HCEC 1CT (cell line): ENCODE data around the gene LDLRAD4.
"Not testable (repeated sequence)": the region's sequence is repeated elsewhere in the genome, so short reads cannot be mapped to it uniquely, and the experiment has no call there.

ENCODE experiments used
- DNase-seq: peaks from one replicate; pipeline ENCODE4 v3.0.0-alpha.2; 2017

Gene LDLRAD4

DNA sequence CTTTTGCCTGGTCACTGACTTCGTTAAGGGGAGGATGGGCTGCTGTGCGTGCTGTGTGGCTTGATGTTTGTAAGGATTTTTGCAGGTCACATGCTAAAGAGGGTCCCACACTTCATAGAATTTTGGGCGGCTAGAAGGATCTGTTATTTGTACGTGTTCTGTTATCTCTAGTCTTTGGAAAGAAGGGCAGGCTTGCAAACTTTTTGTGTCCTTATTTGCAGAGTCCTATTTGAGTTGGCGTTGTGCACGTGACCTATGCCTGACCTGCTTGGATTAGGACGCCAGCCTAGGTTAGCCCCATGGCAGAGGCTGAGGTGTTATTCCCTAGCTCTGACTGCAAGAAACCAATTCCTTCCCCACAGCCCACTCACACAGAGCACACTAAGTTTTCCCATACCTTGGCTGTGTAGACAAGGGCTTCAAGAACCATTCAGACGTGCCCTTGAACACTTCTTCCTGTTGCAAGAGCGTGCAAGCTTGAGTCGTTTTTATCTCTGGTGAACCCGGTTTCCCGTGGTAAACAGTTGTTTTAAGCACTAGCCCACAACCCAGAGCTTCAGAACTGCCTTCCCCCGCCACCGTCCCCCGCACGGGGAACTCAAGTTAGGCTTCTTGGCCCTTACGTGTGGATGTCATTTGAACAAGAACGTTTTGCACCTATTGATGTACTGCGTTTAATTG lies 94.6 kb downstream of the LDLRAD4 start:
- no peak for DNase-seq

DNA sequence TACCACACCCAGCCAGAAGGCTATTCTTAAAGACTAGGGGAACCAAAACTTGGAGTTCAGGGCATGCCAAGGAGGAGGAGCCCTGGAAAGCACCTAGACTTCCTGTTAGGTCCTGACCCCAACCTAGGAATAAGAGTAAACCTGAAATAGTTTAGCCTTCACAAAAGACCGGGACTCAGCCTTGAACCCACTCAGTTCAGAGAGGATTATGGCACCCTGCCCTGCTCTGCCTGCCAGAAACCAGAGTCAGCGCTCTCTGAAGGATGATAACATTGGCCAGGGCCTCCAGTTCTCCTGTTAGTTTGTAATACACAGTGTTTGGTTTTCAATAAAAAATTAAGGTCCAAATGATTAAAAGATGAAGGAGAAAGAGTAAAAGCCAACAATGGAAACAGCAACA lies 96.4 kb downstream of the LDLRAD4 start:
- no peak for DNase-seq

DNA sequence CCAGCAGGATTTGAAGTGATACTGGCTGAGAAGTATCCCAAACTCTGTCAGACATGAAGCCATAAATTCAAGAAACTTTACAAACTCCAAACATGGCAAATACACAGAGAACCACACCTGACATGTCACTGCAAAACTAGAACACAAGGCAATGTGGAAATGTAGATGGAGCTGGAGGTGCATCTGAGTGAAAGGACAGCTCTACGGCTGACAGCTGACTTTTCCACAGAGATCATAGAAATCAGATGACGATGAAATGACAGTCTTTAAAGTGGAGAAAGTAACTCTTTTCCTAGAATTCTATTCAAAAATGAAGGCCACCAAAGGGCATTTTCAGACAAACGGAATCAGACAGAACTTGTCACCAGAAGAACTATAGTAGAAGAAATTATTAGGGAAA lies 97.5 kb downstream of the LDLRAD4 start:
- no peak for DNase-seq

DNA sequence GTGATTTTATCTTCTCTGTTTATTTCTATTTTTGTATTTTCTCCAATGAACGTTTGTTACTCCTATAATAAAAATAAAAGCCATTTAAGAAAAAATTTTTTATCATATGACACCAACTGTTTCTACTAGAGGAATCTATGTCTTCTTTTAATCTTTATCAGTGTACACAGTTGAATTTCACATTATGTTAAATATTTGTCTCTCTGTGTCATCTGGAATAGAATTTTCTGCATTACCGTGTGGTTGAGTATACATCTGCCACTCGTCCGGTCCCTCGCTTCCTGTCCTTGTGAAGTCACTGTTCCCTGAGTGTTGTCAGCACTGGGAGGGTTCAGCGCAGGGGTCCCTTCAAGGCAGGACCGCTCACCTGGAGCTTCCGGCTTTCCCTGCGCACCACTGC lies 99.2 kb downstream of the LDLRAD4 start:
- no peak for DNase-seq

DNA sequence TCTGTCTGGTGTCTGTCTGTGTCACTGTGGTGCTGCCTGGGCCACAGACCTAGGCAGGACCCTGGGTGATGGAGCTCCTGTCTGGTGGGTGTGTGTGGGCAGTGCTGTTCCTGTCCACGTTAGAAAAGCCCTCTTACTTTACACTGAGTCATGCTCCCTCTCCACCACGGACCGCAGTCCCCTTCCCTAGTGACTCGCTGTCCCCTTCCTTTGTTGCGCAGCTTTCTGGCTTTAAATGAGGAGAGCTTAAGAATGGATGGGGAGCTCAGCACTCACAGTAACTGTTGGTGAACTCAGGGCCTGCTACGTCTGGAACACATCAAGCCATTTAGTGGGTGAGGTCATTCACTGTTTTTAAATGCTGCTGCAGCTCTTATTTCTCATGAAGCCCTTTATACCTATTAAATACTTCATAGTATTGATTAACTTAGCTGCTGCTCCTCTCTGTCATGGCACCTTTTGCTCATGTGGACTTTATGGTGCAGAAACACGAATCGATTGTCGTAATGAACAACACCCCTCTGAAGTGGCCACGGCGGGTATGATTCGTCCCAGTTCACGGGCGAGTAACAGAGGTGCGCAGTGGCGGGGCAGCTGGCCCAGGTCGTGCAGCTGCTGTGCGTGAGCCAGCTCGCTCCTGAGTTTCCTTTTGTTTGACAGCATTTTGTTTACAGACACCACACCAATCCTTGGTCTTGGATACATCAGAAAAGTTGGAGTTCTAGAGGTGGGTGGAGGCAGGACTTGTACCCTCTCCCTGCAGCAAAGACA lies 100.4 kb downstream of the LDLRAD4 start:
- DNase-seq = no peak

DNA sequence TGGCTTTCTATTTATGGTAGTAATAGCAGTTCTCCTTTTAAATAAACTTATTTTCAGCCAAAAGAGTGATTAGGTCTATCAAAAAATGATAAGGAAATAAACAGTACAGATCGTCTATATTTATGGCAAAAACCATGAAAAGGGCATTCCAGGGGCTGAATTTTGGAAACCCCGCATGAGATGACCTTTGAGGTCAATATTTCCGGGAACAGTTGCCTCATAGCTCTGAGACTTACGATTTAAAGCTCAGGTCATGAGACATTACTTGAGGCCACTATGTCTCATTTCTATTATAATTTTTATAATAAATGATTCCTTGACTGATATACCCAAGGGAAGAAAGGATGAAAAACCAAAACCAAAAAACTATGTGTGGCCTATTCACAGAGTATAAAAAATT lies 101.1 kb downstream of the LDLRAD4 start:
- no peak for DNase-seq

DNA sequence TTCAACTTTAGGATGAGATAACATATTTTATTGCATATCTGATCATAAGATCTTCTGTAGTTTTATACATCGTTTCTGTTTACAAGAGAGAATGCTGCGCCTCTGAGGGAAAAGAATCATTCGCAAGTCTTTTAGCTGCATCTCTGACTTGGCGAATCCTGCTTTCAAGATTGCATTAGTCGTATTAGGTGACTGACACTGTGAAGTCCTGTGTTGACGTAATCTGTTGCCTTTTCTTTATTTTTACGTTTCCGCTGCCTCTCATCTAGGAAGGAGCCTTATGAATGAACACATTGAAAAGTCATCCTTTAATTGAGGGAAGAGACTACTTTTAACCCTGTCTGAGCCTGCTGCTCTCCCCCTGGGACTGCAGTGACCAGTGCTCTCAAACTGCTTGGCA lies 101.5 kb downstream of the LDLRAD4 start:
- DNase-seq = no peak

DNA sequence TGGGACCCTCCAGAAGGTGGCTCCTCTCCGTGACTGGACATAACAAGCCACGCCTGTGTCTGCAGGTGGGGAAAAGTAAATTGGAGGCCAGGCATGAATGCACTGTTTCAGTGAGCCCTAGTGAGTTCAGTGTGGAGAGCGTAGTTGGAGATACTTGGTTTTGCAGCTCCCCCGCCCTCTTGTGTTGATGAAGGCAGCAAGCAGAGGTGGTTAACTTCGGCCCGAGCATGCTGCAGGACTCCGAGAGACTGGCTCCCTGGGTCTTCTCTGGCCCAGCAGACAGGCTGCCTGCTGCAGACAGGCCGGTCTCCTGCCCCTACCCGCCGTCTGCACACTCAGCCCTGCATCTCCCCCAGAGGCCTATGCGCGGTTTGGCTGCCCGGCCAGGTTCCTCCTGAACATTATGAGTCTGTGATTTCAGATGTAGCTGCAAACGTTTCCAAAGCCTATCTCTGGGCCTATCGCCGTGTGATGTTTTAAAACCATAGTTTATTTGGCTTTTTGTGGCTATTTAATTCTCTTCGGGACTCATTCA lies 102.4 kb downstream of the LDLRAD4 start:
- DNase-seq = no peak

DNA sequence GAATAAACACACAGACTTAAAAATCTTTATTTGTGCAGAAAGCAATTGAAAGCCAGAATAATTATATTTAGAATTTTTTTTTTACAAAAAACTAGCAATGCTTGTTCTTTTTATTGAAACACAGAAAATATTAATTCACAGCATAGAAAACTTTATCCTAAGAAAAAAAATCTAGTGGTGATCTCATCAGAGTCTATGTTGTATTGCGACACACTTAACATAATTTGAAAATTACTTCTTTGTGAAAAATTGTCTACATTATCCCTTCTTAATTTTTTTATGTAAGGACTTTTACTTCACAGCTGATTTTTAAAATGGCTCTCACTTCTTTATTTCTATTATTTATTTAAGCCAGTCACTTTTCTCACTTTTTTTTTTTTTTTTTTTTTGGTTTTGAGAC lies 103.4 kb downstream of the LDLRAD4 start:
- no peak for DNase-seq

DNA sequence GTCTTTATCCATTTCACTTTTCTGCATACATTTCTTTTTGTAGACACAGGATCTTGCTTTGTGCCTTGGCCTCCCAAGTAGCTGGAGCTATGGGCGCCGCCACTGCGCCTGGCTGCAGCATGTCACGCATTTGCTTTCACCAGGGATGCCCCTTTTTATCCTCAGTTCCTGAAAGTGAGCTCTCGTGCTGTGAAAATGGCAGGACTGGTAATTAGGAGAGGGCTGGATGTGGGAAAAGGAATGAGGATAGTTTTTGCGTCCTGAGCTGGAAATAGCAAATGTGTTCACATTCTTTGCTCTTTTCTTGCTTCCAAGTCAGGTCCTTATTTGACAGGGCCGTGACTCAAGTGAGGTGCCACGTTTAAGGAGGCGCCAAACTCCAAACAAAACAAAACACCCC lies 104.6 kb downstream of the LDLRAD4 start:
- no peak for DNase-seq

DNA sequence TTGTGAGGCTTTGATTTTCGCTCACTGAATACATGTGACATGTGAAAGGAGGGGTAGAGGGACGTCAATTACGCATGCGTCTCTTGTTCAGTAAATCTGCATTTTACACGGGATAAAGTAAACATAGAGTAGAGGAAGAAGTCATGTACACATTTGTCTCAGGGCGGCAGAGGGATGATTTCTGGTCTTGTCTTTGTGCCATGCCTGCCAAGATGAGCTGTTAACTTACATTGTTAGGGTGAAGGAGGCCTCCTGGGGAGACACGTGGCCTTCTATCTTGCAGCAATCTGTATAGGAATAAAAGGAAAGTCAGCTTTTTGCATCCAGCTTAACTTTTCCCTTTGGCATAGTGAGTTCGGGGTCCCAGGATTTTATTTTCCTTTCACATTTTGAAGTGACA lies 106.3 kb downstream of the LDLRAD4 start:
- DNase-seq = no peak

DNA sequence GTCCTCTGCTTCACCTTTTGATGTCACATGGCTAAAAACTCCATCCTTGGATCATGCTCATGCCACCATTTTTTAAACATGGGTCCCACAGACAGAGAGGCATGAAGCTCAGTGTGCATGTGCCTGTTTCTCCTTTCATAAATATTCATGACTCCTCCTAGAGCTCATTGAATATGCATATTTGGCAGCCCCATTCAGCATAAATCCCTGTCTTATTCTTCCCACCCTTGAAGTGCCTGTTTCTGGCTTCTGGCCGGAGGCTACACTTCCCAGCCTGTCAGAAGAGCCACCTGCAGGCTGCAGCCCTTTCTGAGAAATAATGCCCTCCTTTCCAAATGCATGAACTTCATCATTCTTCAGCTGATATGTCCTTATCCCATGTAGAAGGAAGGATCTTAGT lies 109.7 kb downstream of the LDLRAD4 start:
- no peak for DNase-seq

DNA sequence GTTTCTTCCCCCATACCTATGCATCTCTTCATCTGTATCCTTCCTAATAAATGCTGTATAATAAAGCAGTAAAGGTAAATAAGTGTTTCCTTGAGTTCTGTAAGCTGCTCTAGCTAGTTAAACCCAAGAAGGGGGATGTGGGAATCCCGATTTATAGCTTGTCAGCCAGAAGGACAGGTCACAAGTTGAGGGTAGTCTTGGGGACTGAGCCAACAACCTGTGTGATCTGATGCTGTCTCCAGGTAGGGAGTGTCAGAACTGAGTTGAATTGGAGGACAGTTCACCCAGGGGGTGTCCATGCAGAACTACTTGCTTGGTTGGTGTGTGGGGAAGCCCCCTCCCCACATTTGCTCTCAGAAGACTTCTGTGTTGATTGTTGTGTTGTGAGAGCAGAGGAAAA lies 112.4 kb downstream of the LDLRAD4 start:
- no peak for DNase-seq

DNA sequence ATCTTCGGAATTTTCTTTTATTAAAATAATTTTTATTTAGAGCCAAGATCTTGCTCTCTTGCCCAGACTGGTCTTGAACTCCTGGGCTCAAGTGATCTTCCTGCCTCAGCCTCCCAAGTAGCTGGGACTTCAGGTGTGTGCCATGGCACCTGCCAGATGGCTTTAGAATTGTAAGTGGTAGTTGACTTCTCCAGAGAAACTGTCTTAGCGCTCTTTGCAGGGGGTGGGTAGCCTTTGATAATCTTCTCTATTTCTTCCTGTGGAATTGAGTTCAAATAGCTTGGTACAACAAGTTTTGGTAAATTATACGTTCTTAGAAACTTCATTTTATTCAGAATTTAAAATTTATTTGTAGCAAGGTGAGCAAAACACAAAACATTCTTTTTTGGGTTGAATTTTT lies 113.3 kb downstream of the LDLRAD4 start:
- no peak for DNase-seq

DNA sequence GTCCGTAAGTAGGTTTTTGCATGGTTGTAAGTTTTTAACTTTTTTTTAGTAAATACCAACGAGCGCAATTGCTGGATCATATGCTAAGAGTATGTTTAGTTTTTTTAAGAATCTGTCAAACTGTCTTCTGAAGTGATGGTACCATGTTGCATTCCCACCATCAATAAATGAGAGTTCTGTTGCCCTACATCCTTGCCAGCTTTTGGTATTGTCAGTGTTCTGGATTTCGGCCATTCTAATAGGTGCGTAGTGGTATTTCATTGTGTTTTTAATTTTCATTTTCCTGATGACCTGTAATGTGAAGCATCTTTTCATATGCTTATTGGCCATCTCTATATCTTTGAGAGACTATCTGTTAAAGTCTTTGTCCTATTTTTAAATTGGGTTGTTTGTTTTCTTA lies 114.3 kb downstream of the LDLRAD4 start:
- DNase-seq = no peak

DNA sequence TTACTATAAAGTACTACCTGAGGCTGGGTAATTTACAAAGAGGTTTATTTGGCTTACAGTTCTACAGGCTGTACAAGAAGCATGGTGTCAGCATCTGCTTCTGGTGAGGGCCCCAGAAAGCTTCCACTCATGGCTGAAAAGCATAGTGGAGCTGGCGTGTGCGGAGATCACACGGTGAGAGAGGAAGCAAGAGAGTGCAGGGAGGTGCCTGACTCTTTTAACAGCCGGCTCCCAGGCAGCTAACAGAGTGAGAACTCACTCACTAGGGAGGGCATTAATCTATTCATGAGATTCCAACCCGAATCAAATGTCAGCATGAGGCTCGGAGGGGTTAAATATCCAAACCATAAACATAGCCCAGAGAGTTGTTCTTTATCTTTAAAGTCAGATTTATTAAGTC lies 117.3 kb downstream of the LDLRAD4 start:
- DNase-seq = no peak

DNA sequence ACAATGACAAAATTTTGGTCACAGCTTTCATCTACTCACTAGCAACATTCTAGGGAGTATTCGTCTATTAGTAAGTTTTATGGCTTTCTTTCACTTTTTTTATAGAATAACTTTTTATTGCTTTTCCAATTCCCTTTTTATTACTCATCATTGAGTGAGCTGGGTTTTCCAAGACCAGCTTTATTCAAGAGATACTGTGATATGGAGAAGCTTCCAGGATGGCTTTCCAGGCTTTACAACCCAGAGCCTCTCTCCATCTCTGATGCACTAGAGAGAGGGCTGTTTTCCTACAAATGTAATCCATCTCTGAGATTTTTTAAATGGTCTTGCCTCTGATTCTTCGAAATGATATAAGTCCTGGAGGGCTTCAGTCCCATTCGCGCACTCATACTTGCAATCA lies 118.3 kb downstream of the LDLRAD4 start:
- DNase-seq = no peak

DNA sequence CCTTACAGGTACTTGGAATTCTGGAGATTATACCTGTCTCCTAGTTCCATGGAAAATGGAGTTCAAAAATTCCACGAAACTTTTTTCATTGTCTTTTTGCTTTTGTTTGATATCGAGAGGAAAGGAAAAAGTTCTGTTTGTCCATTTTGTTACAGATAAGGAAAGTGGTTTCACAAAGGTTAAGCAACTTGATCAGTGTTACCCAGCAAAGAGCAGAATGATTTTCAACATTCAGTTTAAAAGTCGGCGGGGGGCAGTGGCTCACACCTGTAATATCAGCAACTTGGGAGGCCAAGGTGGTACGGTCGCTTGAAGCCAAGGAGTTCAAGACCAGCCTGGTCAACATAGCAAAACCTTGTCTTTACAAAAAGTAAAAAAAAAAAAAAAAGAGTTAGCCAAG lies 118.8 kb downstream of the LDLRAD4 start:
- DNase-seq = no peak

DNA sequence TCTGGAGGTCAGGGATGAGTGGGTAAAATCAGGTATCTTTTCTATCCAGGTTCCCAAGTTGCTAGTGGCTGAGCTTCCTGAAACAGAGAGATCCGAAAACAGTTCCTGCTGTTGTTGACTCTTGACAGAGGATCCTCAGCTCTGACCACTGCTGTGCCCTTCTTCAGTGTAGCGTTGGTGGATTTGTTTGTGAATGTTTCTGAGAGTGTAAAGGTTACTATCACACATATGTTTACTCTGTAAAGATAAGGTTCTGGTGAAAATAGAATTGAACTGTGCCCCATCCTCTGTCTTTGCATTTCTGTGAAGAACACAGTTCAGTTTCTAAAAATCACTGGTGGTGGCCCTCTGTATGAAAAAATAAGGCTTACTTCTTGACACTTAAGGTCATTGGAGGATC lies 119.8 kb downstream of the LDLRAD4 start:
- no peak for DNase-seq

DNA sequence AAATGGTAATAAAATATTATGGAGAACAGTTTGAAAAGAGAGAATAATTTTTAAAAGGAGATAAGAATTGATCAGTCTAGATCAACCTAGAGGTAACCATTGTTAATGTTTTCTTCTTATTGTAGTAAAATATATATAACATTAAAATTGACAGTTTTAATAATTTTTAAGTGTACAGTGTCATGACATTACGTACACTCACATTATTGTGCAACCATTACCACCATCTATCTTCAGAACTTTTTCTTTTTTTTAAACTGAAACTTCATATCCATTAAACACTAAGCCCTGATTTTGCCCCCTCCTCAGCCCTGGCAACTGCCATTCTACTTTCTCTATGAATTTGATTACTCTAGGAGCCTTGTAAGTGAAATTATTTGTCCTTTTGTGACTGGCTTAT lies 121.1 kb downstream of the LDLRAD4 start:
- DNase-seq = no peak

DNA sequence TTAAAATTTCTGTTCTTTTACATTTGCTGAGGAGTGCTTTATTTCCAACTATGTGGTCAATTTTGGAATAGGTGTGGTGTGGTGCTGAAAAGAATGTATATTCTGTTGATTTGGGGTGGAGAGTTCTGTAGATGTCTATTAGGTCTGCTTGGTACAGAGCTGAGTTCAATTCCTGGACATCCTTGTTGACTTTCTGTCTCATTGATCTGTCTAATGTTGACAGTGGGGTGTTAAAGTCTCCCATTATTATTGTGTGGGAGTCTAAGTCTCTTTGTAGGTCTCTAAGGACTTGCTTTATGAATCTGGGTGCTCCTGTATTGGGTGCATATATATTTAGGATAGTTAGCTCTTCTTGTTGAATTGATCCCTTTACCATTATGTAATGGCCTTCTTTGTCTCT lies 127.9 kb downstream of the LDLRAD4 start:
- not testable (repeated sequence) for DNase-seq

DNA sequence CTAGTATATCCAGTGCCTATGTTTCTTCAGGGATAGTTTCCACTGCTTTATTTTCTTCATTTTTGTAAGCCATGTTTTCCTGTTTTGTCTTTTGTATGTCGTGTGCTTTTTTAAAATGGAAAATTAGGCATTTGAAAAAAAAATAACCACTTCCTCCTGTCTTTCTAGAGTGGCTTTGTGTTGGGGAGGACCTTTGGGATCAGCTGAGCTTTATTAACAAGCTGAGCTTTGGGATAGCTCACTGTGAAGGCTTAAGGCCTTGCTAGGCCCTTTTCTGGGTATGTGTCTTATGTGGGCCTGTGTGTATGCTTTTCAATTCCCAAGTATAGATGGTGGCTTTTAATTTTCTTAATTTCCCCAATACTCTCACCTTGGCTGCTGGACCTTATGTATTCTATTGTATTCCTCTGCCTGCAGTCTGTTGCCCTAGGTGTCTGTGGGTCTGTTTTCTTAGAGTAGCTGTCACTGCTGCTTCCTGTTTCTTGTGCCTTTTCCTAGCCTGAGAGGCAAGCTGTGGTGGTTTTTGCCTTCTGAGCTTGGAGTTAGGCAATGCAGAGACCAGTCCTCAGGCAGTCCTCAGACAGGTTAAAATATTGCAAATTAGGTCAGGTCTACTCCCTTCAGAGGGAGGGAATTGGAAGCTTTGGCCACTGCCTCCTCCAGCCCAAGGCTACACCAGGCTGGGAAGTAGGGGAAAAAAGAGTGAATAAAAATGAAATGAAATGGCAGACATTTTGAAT lies 134.7 kb downstream of the LDLRAD4 start:
- DNase-seq = no peak

DNA sequence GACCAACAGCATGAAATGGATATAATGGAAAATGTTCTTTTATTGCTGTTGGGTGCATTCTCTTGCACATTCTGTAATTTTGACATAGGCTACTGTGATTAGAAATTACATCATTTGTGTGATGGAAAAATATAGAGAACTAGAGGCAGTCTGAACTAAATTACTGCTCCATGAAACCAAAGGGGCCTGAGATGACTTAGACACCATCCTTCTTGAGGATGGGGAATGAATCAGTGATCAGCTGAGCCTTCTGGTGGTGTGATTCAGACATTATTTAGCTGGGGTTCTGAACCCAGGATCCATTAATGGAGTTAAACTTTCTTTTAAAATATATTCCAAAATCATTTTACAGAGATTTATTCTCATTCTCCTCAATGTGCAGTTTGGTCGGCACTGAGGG lies 135.8 kb downstream of the LDLRAD4 start:
- DNase-seq = no peak

DNA sequence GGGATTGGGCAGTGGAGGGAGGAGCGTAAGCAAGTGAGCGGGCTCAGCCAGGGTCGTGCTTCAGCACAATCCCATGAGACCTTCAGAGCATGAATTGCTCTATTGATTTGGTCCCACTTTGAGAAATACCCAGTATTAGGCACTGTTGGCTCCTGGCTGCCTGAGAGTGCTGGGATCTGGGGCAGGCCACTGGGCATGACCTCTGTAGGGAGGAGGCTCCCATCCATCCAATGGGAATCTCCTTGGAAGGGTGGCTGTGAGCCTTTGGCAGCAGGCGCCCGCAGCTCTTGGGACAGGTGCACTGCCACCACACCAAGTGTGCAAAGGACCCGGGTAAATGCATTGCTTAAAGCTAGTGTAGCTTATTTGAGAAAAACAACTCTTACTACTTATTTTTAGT lies 137.5 kb downstream of the LDLRAD4 start:
- DNase-seq = no peak
